ENCODE data around the gene TRPV3.
A peak's percentile ranks its signal among the peaks of the same experiment; 100 is the strongest.
"Not testable (repeated sequence)": the region's sequence is repeated elsewhere in the genome, so short reads cannot be mapped to it uniquely, and the experiment has no call there.

Gene TRPV3

DNA sequence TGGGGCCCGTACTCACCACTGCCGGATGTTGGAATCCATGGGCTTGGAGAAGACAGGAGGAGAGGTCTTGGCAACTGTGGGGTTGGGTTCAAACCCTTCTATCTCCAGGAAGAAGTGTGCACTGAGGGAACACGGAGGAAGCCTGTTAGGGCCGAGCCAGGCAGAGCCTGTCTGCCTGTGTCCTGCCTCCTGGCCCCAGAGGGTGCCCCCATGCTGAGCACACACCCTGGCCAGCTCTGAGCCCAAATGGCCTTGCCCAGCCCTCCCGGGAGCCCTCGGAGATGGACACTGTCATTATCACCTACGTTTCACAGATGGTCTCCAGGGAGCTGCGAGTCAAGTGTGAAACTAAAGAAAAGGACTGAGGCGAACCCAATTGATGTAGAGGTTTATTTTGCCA, 12.5 kb downstream of the TRPV3 start:
- no peak for DNase-seq

DNA sequence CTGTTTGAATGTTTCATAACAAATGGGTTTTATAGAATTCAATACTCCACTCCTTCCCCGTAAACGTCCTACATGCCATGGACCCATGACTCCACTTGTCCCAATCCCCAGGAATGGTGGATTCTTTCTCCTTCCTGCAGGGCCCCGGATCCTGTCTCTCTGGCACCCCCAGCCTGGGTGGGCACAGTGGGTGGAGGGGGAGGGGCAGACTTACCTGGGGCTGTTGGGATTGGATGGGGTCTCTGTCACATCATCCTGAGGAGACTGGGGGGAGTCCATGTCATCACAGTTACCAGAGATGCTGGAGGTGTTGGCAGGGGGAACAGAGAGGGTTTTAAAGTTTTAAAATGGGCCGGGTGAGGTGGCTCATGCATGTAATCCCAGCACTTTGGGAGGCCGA, 13.2 kb downstream of the TRPV3 start:
- no peak for DNase-seq

DNA sequence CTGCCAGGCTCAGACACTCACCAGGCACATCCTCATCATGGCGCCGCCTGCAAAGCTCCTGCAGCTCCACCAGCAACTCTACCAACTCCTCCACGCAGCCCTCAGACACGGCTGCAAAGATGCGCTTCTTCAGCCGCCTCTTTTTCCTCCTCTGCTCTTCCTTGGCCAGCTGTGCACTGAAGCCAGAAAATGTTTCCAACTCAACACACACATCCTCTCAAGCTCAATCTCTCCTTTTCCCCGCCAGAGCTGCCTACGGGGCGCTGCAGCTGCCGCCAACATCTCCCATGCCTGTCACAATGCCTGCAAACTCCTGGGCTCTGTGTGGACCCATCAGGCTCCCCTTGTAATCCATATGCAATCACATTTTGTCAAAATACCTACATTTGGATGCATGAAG, 14.2 kb downstream of the TRPV3 start:
- no peak for DNase-seq

DNA sequence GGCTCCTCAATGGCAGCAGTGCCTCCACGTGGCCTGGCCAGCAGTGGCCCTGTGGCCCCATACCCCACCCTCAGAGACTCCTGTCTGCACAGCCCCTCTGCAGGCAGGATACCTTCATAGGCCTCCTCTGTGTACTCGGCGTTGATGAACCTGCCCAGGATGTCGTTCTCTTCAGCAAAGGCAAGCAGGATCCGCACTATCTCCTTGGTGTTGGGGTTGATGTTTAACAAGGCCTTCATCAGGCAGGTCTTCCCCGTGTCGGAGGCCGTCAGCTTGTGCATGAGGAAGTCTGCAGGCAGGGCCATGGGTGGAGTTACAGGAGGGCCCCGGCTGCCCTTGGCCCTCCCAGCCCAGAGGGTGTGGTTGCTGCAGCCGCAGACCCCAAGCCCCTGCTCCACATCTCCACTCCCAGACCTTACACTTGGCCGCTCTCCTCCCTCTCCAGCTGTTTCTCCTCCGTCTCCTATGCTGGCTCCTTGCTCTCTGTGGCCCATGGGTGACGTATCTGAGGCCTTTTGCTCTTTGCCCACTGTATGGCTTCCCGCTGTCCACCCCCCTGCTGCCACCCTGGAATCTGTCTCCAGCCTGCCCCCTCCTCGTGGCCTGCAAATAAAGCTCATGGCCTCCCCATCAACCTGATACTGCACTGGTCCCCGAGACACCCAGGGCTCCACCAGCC, 15.1 kb downstream of the TRPV3 start:
- no peak for DNase-seq

DNA sequence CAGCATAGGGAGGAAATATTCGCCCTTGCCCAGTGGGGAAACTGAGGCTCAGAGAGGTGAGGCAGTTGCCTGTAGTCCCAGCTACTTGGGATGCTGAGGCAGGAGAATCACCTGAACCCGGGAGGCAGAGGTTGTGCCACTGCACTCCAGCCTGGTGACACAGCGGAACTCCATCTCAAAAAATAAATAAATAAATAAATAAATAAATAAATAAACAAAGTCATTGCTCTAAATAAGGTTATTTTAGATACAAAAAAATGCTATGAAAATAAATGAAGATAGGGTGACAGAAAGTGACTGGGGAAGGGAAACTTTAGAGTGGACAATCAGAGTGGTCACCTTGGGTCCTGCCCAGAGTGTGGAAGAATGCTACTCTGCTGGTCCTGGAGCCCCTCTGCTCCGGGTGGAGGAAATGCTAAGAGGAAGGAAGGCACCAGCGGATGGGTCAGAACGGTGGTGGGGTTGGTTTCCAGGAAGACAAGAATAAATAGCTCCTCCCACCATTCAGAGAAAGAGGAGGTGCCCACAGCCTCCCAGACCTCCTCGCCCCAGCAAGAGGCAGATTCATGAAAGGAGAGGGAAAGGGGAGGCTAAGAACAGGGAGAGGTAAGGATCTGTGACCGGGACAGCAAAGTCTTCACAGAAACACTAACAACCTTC, 17.6 kb downstream of the TRPV3 start:
- no peak for DNase-seq

DNA sequence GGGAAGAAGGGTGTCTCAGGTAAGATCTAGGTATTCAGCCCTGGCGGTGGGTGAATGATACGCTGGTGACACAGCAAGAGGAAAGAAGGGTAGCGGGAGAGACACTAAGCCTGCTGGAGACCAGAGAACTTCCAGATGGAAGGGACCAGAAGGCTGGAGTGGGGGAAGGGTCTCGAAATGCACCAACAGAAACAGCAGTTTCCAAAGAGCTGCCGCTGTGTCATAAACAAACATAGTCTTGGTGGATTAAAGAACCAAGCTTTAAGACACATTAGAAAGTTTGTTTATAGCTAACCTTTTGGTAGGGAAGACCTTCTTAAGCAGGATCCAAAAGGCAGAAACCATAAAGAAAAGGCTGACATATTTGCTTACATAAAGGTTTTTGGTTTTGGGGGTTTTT, 20.9 kb downstream of the TRPV3 start:
- DNase-seq, result no peak

DNA sequence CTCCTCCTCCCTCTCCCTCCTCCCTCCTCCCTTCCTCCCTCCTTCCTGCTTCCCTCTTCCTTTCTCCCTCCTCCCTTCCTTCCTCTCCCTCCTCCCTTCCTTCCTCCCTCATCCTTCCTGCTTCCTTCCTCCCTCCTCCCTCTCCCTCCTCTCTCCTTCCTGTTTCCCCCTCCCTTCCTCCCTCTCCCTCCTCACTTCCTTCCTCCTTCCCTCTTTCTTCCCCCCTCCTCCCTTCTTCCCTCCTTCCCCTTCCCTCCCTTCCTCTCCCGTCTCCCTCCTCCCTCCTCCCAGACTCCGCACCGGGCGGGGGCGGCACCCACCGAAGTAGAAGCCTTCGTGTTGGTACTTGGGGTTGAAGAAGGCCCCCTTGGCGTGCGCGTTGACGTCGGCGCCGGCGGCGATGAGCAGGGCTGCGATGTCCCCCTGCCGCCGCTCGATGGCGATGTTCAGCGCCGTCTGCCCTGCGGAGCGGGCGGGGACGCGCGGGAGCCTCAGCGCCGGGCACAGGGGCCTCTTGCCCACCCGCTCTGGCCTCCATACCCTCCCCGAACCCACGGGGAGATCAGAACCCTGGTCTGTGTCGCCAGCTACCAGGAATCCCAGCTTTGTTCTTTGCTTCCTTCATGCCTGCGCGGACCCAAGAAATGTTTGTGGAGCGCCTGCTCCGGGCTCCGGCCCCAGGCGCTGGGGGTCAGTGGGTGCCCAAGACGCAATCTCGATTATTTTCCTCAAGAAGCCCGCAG, 22.2 kb downstream of the TRPV3 start:
- peak; percentile 61 for DNase-seq

DNA sequence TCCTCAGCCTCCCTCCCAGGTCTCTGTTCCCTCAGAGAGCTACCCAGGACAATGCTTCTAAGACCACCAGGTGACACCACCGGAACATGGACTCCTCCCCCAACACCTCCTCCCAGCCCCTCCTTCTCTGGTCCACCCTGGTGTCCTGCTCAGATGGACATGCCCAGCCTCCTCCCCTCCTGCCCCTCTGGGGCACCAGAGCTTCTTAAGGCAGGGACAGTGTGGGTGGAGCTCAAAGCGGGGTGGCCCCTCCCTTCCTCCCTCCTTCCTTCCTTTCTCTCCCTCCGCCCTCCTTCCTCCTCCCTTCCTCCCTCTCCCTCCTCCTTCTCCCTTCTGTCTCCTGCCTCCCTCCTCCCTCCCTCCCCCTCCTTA, 22.7 kb downstream of the TRPV3 start:
- DNase-seq, result no peak

DNA sequence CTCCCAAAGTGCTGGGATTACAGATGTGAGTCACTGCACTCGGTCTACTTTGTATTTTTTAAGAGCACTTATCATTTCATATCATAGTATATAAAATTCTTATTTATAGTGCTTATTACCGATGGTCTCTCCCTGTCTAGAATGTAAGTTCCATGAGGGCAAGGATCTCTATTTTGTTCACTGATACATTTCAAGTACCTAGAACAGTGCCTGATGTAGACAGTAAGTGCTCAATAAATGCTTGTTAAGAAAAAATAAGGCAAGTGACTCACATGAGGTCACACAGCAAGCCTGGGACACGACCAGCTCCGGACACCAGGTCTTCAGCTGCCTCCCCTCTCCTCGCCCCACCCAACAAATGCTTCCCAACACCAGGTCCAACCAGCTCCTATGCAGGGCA, 23.9 kb downstream of the TRPV3 start:
- no peak for DNase-seq

DNA sequence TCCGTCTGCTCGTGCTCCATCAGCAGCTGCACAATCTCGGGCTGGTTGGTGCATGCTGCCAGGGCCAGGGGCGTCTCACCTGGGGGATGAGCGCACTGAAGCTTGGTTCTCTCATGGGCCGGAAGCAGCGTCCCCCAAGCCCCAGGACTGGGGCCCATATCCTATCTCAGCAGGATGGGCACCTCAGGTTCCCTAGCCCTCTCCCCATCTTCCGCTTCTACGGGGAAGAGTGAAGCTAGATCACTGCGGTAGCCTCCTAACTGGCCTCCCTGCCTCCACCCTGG, 24.8 kb downstream of the TRPV3 start:
- DNase-seq, result no peak

DNA sequence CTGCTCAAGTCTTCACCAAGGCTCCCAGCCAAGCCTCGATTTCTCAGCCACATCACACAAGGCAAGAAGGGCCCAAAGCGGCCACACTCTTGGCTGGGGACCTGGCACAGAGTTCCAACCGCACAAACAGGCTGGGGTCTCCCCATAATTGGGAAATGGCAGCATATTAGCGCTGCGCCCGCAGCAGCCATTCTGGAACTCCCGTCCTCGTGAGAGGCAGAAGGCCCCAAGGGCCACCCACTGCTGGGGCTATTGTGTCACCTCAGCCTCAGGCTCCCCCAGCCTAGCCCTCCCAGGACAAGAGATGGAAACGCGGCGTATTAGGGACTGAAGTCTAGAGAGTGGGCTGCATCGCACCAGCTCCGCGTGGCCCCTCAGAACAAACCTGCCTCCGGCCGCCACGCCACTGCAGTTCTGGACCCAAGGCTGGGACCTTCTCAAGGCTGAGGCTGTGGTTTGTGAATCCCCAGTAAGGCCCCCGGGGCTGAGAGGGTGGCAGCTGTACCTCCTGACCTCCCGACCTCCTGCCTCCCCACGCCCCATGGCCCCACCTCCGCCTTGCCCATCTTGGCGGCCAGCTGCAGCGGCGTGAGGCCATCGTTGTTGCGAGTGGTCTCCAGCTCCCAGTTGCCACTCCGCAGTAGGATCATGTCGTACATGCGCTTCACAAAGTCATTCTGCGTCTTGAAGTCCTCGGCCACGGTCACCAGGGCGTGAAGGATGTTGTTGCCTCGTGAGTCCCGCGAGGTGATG, 25.3 kb downstream of the TRPV3 start:
- no peak for DNase-seq

DNA sequence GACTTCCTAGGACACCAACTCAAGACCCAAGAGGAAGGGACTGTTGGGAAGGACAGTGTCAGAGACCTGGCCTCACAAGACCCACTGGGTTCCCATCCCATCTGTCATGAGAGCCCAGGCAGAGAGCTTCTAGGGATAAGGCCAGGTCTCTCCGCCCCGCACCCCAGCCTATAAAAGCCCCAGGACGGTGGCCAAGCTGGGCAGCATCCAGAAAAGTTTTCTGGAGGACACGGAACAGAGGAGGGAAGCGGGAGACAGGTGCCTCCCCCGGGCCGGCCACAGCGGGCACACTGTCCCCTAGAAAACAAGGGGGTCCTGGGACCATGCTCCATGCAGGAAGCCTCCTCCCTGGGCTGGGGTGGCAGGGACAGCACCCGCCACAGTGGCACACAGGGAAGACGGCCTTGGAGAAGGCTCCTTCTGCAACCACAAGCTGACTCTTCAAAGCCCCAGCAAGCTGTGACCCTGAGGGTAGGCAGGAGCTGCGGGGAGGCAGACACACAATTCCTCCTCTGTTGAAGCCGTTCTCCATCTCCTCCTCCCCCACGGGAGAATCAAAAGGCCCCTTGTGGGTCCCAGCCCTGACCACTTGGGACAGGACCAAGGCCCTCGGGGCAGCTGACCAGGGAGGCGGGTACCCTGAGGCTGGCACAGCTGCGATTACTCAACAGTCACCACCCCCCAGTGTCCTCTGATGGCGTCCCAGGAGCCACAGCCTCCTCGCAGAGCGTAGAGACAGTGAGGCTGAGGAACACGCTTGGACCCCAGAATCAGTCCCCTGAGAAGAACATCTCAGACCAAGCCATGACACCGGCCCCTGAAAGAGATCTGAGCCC, 26.1 kb downstream of the TRPV3 start:
- no peak for DNase-seq

DNA sequence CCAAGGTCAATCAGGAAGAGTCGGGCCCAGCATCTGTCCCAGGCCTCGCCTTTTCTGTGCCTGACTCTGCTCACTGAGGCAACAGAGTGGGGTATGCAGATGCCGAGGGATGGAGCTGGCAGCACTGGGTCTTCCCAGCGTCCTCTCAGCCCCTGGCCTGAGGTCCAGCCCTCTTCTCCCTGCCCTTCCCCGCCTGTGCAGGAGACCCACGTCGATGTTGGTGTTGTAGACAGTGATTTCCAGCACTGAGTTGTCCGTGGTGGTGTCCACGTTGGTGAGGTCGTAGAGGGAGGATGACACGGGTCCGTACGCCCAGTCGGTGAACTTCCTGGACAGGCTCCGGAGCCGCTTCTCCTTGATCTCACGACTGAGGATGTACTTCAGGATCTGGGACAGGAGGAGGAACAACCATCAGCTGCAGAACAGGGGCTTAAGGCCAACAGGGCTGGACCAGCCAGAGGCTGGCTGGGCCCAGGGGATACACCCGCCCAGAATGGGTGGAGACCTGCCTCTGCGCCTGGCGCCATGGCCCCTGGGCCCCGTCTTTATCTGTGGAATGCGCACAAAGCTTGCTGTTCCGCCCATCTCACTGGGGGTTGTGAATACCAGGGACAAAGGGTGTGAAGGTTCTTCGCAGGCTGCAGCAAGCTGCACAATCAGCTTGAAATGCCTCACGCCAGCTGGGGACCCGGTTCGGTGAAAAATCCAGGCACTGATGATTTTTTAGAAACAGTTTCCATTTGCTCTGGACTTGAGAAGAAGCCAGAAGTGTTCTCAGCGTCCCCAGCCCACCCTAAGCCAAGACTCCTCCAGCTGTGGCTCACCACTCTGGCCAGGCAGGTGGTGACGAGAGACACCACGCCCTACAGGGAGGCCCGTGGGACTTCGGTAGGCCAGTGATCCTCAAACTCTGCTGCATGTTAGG, 27.5 kb downstream of the TRPV3 start:
- no peak for DNase-seq

DNA sequence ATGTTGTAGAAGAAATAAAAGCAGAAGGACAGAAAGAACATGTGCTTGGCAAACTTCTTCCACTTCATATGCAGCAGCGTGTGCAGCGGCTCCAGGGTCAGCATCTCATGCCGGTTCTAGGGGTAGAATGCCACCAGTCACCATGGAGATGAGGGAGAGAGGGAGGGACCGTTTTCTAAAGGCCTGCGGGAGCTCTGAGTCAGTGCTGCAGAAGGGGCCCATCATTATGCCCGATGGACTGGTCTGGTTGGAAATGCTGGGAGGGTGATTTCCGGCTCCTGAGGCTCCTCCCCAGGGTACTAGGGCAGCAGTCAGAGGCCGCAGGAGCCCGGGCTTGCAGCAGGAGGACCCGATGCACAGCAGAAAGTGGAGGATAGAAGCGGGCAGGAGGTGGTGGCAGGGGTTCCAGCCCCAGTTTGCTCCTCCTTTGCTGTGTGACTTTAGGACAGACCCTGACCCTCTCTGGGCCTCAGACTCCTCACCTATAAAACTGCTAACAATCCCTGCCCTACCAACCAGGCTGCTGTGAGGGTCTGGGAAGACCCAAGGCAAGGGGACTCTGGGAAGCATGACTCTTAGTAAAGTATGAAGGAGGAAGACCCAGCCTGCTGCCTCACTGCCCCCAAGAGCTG, 28.6 kb downstream of the TRPV3 start:
- DNase-seq, result no peak

DNA sequence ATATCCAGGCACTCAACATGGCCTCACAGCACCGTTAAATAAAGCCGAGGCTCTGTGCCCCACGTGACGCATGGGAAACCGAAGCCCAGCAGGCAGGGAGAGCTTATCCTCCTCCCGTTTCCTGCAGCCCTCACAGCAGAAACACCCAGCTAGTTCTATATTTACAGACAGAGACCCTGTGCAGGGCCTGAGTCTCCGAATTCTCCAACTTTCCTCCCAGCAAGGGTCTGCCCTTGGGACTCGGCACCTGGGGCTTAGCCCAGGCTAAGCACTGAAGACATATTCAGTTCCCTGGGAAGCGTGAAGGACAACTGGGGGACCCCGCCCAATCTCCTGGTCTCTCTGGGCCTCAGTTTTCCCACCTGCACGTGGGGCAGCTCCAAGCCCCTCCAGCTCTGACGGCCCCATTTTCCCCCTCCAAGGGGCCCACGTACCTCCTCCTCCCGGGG, 29.2 kb downstream of the TRPV3 start:
- DNase-seq, result no peak

DNA sequence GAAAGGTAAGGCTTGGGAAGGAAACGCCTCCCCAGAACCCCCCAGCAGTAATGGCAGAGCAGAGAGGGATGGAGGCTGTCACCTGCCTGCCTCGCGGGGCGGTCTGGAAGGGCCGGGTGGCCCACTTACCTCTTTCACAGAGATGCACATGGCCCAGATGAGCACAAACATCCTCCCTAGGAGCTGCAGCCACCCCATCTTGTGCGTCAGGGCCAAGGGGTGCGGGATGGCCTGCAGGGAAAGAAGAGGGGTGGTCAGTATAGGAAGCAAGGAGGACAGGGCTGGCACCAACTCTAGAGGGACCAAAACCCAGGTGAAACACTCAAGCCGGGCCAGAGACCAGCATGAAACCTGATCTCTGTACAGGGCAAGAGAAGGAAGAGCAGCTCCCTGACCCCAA, 29.7 kb downstream of the TRPV3 start:
- DNase-seq, result no peak

DNA sequence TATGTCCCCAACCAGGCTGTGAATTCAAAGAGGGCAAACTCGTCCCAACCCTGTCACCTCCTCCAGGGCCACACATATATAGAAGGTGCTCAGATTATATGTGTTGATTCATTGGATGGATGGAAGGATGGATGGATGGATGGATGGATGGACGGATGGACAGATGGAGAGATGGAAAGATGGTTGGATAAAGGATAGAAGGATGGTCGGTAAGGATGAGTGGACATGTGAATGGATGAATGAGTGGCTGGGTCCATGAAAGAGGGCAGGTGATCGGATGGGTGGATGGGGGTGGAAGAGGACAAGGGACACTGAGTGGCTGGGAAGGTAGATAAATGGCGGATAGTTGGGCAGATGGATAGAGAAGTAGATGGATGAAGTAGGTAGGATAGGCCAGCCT, 30.1 kb downstream of the TRPV3 start:
- DNase-seq, result no peak

DNA sequence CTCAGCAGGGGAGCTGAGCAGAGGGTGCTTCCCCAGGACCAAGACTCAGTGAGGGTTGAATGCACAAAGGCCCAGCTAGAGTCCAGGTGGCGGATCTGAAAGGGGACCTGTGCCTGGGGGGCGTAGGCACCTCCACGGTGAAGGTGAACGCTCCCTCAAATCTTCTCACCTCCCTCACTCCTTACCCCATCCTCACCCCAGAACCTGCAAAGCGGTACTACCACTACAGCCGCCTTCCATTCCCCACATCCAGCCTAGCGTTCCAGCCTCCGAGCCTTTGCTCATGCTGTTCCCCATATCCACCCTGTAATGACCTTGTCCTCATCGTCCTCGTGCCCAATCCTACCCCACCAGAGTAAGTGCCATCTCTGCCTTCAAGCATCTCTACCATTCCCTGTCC, 30.6 kb downstream of the TRPV3 start:
- DNase-seq, result no peak

DNA sequence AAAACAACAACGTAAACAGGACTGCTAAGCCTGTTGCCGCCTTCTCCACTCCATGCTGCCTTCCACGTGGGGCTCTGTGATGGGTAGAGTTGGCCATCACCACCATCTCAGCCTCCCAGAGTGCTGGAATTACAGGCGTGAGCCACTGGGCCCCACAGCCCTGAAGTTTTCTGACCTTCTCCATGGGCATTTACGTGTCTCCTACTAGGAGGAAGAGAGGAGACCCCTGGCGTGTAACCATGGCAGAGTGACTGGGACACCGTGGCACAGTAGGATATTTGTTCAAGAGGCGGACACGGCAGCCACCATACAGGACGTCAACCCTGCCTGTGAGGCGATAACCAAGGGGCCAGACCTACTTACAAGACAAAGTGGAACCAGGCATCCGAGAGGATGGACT, 31.1 kb downstream of the TRPV3 start:
- no peak for DNase-seq

DNA sequence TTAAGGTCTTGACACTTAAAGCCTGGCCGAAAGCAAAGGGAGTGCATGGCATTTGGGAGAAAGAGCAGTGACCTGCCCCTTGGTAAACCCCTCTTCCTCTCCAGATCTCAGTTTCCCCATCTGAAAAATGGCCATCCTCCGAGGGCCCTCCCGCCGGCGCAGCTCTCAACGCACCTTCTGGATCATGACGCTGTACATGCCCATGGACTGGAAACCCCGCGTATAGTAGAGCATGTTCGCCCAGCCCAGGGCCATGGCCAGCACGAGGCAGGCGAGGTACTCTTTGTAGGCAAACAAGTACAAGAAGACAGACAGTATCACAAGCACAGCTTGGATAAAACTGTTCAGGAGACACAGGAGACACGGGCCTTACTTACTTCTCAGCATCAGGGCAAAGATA, 33.6 kb downstream of the TRPV3 start:
- DNase-seq, result no peak

DNA sequence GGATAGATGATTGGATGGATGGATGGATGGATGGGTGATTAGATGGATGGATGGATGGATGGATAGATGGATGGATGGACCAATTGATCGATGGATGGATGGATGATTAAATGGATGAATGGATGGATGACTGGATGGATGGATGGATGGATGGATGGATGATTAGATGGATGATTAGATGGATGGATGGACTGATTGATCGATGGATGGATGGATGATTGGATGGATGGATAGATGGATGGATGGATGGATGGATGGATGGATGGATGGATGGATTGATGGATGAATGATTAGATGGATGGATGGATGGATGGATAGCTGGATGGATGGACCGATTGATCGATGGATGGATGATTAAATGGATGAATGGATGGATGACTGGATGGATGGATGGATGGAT, 38.1 kb downstream of the TRPV3 start:
- not testable (repeated sequence) for DNase-seq

Measured in activated CD4-positive, alpha-beta T cell treated with anti-CD3 and anti-CD28 coated beads, Interleukin-2, Interleukin-6, amounts not matched to agents 100 ng/mL and 50 ng/mL, durations not matched to agents 16 hours and 8 hours (primary cell).